ENCODE results near the gene RASSF10. TPM values are rescaled to one million over a fixed set of nuclear protein-coding genes. Genes with fewer than 3 reads are reported as not detected.
A peak's percentile ranks its signal among the peaks of the same experiment; 100 is the strongest.

The RASSF10 gene
- total RNA-seq: 2.6 and 13.2 TPM in 2 replicates

DNA sequence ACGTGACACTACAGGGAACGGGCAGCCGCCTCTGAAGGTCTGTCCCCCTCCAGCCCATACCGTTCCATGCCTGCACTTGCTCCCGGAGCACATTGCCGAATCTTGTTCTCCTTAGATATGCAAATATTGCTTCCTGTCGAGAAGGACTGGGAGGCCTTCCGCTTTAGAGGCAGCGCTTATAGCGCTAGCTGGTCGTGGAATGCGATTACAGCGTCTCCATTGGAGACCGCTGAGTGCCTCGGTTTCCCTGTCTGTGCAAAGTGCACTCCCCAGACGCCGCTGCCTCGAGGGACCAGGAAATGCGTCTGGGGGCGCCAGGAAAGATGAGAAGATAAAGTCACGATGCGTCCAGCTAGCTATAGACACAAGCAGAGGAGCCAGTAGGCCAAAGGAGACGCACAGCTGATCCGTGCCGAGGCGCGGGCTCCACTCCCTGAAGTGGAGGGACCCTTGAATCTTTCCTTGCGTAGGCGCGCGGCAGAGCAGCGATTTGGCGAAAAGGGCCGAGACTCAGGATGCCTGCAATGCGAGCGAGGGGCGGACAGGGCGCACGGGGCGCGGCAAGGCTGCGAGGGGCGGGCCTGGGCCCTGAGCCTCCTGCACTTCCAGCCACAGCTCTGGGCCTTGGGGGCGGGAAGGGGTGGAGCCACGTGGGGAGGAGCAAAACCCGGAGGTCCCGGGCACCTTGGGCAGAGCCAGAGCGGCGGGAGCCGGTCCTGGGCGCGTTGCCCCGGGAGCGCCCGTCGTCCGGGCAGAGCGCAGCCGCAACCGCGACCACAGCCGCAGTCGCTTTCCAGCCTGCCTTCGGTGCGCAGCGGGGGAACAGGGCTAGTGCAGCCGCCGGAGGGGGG, at the start of gene RASSF10:
RASSF10 (plus strand) TSS at position 692 of the 851 bp plus-strand sequence. CDS start 261 bp downstream, outside the sequence.
- DNase-seq (ENCODE audit: low read depth): peak; percentile 78

DNA sequence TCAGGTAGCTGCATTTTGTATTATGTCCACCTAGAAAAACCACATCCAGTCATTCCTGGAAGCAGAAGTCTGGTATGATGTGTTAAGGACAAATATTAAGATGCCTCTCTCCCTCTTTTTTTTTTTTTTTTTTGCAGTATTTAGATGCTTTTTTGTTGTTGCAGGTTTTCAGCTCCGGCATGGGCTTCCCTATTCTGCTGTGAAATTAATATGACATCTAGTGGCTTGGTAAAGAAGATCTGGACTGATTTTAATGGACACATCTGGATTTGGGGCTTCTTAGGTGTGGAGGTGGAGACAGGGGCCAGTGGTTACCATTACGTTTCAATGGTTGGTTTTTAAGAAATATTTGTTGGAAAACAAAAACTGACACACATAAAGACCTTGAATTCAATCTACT, 47.5 kb upstream of the RASSF10 start:
- no peak for DNase-seq (ENCODE audit: low read depth)

DNA sequence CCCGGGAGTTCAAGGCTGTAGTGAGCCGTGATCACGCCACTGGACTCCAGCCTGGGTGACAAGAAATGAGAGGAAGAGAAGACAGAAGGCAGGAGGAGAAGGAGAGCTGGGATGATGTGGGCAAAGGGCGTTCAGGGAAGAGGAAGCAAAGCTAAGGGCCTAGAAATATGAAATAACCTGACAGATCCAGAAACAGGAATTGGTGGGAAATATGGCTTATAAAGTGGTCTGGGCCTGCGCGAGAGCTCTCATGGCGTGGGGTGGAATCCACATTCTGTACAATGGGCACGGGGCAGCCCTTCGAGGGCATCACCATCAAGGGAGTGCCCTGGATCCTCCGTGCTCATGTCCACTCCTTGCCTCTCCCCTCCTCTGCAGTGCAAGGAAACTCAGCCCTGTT, 46.8 kb upstream of the RASSF10 start:
- no peak for DNase-seq (ENCODE audit: low read depth)

DNA sequence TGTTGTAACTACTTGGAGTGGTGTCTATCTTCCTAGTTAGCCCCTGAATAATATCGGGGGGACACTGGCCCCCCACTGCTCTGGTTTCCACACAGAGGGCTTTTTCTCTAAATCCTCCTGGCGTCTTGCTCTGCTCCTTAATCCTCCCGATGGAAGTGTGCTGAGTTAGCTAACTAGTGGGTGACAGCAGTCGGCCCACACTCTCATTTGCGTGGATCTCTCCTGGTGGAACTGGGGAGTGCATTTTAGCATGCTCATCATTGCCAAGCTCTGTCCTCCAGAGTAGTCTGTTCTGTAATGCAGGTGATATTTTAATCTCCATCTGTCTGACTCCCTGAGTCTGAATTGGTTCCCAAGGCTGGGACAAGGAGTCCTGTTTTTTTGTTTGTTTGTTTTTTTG, 46.1 kb upstream of the RASSF10 start:
- DNase-seq (ENCODE audit: low read depth): no peak

DNA sequence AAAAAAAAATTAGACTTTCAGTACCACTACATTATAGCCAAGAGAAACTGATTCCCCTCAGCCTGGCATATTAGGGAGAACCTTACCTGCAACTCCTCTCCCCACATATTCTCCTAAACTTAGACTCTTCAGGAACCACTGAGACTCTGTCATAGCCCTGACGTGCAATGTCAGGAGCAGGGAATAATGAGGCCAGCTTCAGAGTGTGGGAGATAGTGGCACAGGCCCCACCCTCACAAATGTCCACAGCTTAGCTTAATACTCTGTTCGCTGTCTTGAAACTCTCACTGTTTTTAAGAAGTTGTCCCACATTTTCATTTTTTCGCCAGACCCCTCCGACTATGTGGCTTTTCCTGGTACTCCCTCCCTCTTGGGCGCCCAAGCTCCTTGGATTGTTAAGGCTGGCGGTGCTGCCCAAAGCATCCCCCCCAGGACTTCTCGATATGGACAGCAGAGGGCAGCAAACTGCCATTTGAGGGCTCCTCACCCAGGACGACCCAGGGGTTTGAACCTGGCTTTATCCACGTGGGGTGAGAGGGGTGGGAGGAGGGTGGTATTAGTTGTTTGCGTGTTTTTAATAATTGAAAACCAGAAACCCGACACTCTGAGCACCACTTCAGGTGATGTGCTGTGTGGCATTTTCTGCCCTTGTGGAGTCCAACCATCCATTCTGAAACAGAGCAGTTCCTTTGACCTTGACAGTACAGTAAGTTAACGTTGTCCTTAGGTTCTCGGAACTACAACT, 45.2 kb upstream of the RASSF10 start:
- no peak for DNase-seq (ENCODE audit: low read depth)

DNA sequence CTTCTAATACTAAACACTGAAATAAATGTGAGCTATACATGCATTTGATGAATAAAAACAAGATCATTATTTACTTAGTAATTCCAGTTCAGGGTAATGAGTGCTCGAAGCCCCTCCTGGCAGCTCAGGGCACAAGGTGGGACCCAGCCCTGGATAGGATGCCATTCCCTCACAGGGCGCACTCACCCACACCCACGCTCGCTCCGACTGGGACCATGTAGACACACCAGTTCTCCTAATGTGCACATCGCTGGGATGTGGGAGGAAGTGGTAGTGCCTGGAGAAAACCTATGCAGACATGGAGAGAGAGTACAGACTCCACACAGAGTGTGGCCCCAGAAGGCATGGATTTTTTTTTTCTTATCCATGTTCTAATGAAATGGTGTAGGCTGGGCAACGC, 44.5 kb upstream of the RASSF10 start:
- no peak for DNase-seq (ENCODE audit: low read depth)

DNA sequence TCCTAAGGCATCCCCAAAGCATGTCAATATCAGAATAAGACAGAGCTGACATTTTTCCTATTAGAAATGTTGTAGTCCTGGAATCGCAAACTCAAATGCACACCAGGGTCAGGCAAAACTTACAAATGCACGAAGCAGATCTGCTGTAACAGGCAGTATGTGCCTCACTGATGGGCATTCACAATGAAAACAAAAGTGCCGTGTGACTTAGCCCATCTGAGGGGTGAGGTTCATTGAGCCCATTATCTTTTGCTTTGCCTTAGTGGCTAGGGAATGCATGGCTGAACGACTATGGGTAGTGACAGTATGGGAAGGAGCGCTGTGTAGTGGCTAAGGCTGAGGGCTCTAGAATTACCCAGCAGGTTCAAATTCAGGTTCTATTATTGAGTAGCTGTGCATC, 43.1 kb upstream of the RASSF10 start:
- DNase-seq (ENCODE audit: low read depth): no peak

DNA sequence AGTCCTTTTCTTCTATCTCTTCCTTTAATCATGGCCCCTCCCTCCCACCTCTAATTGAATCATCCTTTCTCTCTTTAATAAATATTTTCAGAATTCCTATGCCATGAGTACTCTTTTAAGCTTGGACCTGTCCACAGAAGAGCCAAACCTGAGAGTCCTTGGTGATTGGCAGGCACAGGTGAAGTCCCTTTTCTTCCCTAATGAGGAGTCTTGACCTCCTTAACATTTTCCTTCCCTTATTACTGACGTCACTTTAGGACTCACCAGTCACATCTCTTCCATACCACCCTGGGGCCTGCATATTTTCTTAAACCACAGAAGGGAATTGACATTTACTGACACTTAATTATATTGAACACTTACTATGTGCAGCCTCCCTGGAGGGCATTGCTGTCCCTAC, 41.0 kb upstream of the RASSF10 start:
- peak; percentile 65 for DNase-seq (ENCODE audit: low read depth)

DNA sequence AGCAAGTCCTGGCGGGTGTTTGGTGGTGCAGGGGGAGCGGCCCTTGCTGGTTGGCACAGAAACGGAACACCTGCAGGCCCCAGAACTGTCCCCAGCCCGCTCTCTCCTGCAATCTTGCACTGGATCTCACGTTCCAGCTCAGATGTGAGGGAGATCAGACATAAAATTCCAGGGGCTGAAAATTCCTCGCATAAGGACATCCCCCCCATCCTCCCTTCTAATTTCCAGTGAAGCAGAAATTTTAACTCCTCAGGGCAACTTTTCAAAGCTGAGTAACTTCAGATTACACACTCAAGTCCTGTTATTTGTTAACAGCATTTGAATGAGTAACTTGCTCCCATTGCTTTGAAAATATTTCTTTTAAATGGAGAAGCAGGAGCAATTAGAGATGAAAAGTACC, 40.3 kb upstream of the RASSF10 start:
- peak; percentile 95 for DNase-seq (ENCODE audit: low read depth)

DNA sequence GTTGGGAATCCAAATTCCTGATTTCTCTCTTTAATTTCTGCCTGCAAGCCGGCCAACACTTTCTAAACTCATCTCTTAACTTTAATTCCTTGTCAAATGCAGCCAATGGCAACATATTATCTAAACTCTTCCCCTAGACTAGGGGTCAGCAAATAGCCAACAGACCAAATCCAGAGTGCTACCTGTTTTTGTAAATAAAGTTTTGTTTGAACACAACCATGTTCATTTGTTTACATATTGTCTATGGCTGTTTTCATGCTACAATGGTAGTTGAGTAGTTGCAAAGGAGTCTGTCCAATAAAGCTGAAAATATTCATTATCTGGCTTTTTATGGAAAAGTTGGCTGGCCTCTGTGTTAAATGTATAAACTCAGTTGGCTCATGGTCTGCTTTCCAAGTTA, 37.2 kb upstream of the RASSF10 start:
- no peak for DNase-seq (ENCODE audit: low read depth)

DNA sequence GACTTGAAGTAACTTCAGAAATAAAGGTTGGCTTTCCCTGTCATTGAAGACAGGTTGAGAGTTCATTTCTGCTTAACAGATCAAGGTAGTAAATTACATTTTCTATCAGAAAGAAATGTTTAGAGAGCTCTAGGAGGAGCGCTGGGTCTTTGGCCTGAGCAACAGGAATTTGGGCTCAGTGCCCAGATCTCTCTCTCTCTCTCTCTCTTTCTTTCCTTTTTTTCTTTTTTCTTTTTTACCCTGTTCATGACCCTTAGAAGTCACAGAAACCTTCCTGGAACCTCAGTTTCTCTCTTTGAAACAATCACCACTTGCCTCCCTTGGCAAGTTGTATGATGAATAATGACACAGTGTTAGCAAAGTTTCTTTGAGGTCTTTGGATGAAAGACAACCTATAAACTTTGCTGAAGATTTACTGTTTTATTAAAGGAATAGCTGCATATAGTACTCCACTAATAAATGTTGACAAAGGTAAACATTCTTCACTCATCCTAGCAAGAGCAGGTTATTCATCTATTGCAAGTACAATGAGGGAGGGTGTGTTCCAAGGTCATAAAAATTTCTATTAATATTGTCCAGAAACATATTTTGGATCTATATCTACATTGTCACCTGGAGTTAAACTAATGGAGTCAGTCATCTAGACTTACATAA, 35.5 kb upstream of the RASSF10 start:
- DNase-seq (ENCODE audit: low read depth): peak; percentile 35

DNA sequence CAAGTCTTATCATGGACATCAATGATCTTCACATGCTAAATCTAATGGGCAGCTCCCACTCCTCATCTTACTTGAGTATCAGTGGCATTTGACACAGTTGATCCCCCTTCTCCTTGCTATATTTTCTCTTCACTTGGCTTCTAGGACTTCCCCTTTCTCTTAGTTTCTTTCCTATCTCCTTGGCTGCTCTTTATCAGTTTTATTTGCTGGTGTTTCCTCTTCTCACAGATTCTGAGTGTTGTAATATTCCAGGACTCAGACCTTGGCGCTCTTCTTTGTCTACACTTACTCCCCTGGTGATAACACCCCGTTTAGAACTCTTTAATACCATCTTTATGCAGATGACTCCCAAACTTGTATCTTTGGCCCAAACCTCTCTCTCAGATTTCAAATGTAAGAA, 33.9 kb upstream of the RASSF10 start:
- DNase-seq (ENCODE audit: low read depth): no peak

DNA sequence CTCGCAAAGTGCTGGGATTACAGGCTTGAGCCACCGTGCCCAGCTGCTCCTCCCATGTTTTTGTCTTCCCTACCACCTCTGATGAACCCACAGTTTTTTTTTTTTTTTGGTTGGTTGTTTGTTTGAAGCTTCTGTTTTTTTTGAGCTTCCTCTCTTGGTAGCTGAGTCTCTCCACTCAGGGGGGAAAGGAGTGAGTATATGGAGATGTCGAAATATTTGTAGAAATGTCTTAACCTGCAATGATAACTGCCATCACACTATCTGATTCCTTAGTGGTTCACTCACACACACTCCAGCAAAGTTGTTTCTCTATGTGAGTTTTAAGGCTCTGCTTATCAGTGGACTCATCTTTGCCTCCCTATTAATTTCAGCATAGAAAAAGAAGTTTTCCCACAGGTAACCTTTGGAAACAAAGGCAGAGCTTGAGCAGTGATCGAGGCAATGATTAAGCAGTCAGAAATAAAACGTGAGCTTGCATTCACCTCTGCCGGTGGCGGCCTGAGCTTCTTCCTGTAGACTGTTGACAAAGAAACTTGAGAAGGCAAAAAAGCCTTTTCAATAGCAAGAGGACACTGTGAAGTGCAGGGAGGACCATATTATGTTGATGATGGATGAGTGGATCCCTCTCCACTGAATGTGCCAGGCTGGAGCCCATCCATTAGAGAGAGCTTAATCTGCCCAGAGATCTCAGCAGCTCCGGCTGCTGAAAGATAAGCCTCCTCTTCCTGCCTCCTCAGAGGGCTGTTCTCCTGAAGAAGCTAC, 29.0 kb upstream of the RASSF10 start:
- no peak for DNase-seq (ENCODE audit: low read depth)

DNA sequence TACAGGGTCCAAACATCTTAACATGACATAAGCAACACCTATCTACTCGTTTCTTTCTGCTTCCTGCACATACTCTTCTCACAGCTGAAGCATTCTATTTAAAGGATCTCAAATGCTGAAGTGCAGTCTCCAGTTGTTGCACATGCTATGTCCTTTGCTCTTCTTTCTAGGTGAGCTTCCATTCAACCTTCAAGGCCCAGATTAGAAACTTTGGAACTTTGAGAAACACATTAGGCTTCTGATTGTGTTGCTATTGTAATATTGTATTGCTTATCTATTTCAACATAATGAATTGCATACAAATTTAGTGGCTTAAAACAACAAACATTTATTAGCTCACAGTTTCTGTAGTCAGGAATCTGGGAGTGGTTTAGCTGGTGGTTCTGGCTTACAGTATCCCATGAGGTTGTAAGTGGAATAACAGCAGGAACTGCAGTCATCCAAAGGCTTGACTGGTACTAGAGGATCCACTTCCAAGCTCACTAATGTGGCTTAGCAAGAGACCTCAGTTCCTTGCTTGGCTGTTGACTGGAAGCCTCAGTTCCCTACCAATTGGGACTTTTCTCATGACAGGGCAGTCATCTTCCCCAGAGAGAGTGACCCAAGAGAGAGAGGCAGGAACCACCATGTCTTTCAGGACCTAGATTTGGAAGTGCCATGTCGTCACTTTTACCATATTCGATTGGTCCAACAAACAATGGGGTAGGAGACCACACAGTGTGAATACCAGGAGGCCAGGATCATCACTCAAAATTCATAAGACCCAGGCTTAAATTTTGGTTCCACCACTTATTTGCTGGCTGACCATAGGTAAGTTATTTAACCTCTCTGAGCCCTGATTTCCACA, 27.2 kb upstream of the RASSF10 start:
- peak; percentile 49 for DNase-seq (ENCODE audit: low read depth)

DNA sequence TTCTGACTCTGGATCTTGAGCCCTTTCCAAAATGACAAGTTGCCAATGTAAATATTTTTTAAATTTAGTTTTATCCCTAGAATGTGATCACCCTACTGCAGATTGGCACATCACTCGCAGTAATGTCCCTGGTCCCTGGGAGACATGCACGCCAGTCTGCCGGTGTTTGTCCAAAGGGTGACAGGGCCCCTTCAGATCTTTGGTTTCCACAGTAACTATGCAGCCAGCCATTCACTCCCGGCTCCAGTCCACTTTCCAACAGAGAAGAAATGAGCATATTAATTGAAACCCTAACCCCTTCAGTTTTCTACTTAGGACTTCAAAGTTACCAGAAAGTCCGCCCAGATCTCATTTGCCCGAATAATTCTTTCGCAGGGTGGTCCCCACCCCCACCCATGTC, 25.8 kb upstream of the RASSF10 start:
- DNase-seq (ENCODE audit: low read depth): no peak

DNA sequence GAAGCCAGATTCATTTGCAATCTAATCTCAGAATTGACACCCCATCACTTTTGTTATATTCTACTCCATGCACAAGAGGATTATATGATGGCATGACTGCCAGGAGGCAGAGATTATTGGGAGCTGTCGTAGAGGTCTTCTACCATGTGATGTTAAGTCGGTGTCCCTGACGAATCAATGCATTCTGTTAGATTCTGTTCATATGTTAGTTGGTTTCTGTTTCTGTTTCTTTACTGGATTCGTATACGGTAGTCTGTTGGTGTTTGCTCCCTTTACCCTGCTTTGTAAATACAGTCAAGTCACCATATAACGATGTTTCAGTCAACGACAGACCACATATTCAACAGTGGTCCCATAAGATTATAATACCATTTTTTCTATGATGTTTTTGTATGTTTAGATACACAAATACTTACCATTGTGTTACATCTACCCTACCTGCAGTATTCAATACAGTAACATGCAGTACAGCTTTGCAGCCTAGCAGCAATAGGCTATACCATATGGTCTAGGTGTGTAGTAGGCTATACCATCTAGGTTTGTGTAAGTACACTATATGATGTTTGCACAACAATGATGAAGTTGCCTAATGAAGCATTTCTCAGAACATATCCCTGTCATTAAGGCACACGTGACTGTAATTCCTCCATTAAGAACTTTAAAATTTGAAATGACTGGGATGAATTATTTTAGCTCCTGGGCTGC, 22.8 kb upstream of the RASSF10 start:
- DNase-seq (ENCODE audit: low read depth): no peak

DNA sequence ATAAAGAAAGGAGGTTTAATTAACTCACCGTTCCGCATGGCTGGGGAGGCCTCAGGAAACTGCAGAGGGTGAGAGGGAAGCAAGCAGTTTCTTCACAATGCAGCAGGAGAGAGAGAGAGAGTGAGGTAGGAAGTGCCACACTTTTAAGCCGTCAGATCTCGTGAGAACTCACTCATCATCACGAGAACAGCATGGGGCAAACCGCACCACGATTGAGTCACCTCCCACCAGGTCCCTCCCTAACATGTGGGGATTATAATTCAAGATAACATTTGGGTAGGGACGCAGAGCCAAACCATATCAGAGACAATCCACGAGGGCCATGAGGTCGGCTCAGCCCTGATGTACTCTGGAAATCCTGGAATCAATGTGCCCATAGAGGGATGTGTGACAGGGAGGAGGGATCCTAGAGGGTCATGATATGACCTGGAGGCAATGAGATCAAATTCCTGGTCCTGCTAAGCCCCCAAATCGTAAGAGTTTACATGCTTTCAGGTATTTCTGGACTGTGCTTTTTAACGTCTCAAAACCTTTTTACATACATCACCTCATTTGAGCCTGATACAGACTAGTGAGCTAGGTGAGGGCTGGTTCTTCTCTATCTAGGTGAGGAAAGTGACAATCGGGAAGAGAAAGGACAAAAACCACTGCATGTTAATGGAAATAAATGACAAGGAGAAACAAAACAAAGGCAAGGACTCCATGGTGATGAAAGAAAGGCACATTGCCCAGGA, 19.5 kb upstream of the RASSF10 start:
- peak; percentile 96 for DNase-seq (ENCODE audit: low read depth)

DNA sequence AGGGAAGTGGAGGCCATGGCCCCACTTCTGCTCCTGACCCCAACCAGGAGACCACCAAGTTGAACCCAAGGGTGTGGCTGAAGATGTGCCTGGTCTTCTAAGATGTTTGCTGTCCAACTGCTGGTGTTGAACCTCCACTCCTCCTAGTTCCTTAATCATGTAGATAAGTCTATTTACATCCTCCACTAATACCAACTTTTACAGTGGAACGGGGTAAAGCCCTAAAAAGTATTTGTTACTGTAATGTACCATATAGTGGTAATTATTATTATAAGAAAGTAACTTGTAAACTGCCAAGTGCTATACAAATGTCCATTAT, 19.0 kb upstream of the RASSF10 start:
- DNase-seq (ENCODE audit: low read depth): no peak

DNA sequence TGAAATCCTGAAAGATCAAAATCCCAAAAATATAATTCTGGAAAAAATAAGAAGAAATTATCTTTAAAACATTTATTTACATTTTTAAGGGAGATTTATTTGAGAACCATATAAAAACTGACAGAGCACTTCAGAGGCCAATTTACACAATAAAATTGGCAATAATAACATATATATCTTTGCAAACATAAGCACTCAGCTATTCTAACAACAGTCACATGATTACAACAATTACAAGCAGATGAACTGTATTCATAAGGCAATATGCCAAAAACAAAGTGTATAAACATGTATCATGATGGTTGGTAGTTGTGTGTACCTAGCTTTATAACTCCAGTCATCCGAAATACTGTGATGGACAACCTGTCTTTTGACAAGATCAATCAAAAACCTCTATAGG, 17.7 kb upstream of the RASSF10 start:
- no peak for DNase-seq (ENCODE audit: low read depth)

DNA sequence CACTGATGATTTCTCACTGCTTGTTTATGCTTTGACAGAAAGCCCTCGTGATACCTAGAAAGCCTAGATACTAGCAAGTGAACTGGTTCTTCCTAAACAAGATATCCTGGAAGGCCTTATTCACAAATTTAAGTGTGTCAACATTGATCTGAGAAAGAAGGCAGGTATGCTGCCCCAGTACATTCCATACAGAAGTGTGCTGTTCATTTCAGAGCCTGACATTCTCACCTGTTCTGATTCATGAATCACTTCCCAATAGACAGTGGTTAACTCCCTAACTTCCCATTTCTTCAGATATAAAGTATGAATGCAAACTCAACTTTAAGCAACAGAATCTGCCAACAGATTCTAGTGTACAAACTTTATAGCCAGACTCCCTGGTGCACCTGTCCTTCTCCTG, 15.5 kb upstream of the RASSF10 start:
- no peak for DNase-seq (ENCODE audit: low read depth)

All from renal cortical epithelial cell (primary cell).